ENCODE results near the gene C2CD4D.
A peak's percentile ranks its signal among the peaks of the same experiment; 100 is the strongest.
"Not testable (repeated sequence)": the region's sequence is repeated elsewhere in the genome, so short reads cannot be mapped to it uniquely, and the experiment has no call there.

C2CD4D gene

DNA sequence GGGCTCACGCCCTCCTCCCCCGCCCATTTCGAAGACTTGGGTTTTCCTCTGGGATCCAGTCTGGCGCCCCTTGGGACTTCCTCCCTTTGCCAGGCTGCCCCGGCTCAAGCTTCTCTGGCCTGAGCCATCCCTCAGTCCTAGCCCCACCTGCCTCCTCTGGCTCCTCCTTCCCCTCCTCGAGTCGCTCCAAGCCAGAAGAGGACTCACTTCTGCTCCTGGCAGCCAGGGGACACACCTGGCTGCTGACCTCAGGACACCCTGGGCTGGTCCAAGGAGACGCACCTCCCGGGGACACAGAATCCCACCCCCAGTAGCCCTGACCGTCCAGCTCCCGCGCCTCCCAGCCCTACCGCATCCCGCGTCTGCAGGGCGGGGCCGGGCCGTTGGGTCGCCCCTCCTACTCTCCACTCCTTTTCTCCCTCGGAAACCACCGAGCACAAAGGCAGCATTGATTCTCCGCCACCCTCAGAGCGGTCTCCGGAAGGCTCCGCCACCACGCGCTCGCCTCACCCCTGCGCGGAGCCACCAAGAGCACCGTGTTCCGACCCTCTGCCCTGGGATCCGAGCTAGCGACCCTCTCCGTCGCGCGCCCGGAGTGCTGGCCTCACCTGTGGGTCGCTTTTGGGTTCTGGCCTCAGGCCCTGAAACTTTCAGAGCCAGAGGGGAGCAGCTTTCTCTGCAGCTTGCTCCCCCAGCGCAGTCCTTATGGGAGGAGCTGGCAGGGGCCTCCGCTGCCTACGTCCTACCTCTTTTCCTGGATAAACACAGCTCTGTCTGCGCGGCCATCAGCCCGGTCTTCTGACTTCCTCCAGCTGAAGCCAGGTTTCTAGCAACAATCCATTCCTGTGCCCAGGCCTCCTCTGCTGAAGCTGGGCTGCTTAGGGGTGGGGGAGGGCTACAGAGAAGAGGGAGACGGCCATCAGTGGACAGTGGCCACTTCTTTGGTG, at the start of gene C2CD4D:
TSS of gene C2CD4D (minus strand) at position 364 of the 947 bp plus-strand sequence. CDS start 831 bp downstream, outside the sequence.
- DNase-seq = peak in 1 of 2 donors; percentile 60

DNA sequence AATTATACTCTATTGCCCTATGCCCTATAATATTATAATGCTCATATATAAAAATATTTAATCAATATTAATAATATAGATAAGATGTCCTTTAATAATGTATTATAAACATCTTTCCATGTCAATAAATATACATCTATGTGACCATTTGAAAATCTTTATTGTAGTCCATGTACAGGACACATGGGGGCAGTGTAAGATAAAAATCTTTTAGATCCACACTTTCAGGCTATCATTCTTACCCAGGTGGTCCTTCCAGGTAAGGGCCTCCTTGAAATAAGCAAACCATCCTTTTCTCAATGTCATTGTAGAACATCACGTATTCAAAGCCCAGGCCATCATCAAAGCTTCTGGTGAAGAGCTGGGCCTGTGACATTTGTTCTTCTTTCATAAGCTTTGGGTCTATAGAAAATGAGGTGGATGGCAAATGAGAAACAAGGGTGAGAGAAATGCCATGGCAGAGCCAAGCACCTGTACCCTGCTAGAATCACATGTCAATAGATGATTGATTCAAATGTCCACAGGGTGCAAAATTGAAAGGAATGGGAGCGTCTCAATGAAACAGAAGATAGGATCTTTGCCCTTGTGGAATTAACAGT, 49.5 kb upstream of the C2CD4D start:
- DNase-seq = no peak

DNA sequence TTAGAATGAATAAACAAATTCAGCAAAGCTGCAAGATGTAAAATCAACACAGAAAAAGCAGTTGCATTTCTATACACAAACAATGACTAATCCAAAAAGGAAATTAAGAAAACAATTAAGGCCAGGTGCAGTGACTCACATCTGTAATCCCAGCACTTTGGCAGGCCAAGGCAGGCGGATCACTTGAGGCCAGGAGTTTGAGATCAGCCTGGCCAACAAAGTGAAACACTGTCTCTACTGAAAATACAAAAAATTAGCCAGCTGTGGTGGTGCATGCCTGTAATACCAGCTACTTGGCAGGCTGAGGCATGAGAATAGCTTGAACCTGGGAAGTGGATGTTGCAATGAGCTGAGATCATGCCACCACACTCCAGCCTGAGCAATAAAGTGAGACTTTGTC, 47.4 kb upstream of the C2CD4D start:
- no peak for DNase-seq

DNA sequence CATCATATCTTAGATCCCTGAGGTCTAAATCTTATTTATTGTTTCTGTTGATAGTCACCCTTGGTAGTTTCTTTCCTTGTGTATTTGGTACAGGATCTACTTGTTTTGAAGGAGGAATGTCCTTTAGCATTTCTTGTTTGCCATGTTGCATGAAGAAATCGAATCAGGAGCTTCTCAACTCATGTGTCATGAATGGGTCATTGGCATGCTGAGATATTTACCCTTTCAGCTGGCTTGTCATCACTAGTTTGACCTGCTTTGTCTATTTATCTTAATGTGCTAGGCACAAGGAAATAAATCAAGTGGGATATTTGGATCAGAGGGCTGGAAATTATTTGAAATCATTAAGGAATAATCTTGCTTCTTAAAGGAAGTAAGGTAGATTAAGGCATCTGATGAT, 45.9 kb upstream of the C2CD4D start:
- no peak for DNase-seq

DNA sequence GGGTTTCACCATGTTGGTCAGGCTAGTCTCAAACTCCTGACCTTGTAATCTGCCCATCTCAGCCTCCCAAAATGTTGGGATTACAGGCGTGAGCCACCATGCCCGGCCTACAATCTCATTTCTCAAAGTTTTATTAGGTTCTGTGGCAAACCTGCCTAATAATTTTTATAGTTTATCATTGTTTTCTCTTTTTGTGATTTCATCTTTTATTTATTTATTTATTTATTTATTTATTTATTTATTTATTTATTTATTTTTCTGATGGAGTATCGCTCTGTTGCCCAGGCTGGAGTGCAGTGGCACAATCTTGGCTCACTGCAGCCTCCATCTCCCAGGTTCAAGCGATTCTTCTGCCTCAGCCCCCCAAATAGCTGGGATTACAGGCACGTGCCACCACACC, 45.3 kb upstream of the C2CD4D start:
- DNase-seq = not testable (repeated sequence)

DNA sequence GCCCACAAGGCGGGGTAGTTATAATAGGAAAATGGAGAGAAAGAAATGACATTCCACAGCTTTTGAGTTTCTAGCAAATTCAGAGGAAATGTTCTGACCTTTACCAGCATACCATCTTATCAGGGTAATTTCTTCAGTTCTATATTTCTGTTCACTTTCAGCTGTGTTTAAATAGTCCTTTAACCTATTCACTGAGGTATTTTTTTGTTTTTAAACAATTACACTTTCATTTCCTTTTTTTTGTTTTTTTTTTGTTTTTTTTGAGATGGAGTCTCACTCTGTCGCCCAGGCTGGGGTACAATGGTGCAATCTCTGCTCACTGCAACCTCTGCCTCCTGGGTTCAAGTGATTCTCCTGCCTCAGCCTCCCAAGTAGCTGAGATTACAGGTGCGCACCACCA, 44.8 kb upstream of the C2CD4D start:
- DNase-seq = not testable (repeated sequence)

DNA sequence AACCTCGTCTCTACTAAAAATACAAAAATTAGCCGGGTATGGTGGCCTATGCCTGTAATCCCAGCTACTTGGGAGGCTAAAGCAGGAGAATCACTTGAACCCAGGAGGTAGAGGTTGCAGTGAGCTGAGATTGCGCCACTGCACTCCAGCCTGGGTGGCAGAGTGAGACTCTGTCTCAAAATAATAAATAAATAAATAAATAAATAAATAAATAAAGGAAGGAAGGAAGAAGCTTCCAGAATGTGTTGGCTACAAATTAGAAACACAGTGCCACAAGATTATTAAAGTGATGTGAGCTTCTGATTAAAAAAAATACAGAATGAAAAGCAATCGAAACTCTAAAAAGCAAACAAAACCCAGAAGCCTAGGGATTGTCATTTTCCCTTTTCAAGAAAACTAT, 44.3 kb upstream of the C2CD4D start:
- not testable (repeated sequence) for DNase-seq

DNA sequence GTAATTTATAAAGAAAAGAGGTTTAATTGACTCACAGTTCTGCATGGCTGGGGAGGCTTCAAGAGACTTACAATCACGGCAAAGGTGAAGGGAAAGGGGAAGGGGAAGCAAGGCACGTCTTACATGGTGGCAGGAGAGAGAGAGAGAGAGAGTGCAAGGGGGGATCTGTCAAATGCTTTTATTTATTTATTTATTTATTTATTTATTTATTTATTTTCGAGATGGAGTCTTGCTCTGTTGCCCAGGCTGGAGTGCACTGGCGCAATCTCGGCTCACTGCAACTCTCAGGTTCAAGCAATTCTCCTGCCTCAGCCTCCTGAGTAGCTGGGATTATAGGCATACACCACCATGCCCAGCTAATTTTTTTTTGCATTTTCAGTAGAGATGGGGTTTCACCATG, 43.3 kb upstream of the C2CD4D start:
- DNase-seq = not testable (repeated sequence)

DNA sequence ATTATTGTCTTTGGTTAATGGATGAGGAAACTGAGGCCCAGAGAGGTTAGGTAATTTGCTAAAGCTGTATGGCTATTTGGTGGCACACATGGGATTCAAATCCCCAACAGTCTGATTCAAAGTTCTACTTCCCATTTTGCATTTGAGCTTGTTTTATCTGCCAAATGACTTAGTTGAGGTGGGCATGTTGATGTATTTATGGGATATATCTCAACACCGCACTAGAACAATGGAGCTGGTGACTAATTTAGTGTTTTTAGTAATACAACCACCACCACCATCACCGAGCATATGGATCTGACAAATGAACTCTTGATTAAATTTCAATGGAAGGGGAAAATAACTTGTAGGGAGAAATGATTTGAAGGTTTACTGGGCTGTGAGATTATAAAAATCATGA, 42.8 kb upstream of the C2CD4D start:
- DNase-seq = no peak

DNA sequence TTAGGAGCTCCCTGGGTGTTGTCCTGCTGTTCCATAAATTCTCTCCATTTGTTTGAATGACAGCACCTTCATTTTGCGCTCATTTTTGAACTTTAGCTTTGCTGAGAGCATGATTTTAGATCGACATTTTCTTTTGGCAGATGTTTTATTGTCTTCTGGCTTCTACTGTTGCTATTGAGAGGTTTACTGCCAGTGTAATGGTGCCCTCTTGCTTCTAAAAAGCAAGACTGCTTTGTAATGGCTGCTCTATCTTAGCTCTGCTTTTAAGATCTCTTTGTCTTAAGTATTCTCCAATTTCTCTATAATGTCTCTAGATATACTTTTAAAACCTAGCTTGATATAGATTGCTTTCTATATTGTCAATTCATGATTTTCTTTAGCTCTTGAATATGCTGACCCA, 41.9 kb upstream of the C2CD4D start:
- DNase-seq = no peak

DNA sequence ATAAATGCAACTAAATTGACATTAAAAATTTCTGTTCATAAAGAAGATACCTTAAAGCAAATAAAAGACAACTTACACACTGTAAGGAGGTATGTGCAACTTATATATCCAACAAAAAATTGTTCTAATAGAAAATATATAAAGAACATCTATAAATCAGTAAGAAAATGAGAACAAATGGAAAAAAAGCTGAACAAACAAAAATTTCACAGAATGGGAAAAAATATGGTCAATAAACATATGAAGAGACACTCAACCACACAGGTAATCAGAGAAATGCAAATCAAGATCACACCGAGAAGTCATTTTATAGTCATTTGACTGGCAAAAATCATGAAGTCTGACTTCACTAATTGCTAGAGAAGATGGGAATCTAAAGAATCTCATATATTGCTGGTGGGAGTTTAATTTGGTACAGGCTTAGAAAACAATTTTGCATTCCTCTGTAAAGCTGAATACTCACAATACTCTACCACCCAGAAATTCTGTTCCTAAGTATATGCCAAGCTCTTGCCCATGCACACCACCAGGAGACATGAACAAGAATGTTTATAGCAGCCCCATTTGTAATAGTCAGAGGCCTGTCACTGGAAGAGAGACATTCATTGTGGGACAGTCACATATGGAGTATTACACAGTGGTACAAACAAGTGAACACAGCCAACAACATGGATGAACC, 35.9 kb upstream of the C2CD4D start:
- no peak for DNase-seq

DNA sequence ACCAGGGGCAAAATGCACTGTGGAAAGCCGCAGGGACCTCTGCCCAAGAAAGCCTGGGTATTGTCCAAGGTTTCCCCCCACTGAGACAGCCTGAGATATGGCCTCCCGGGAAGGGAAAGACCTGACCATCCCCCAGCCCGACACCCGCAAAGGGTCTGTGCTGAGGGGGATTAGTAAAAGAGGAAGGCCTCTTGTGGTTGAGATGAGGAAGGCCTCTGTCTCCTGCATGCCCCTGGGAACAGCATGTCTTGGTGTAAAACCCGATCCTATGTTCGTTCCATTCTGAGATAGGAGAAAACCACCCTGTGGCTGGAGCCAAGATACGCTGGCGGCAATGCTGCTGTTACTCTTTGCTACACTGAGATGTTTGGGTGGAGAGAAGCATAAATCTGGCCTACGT, 33.2 kb upstream of the C2CD4D start:
- DNase-seq = not testable (repeated sequence)

DNA sequence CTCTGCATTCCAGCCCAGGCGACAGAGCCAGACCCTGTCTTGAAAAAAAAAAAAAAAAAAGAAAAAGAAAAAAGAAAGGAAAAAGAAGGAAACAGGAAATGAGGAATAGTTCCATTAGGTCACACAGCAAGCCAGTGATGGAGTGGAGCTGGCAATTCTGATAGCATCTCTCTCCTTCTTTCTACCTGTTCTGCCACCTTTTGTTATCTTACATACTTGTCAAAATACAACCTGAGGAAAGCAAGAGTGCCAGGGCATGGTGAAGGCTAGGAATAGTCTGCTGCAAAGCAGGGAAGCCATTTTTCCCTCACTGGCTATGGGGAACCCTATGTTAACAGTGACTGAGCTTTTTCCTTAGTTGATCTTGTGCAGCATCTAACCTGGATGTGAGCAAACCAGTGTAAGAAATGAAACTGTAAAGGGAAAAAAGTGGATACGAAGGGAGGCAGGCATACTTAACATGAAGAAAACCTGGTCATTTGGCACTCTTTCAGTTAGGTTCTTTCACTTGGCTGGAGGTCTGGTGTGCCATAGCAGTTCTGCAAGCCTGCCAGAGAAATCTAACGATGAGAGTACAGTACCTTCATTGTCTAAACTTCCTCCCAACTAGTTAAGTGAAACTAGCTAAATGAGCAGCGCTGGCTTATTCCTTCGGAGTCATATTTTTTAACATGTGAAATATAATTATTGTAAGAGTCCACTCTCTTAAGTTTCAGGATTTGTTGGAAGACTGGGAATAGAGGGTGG, 31.8 kb upstream of the C2CD4D start:
- DNase-seq = no peak

DNA sequence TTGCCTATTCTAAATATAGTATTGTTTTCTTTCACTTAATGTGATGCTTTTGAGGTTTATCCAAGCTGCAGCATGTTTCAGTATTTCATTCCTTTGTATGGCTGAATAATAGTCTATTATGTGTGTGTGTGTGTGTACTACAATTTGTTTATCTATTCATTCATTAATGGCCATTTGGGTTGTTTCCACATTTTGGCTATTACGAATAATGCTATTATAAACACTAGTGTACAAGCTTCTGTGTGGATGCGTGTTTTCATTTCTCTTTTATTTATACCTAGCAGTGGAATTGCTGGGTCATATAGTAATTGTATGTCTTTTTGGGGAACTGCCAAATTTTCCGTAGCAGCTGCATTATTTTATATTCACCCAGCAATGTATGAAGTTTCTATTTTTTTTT, 28.9 kb upstream of the C2CD4D start:
- no peak for DNase-seq

DNA sequence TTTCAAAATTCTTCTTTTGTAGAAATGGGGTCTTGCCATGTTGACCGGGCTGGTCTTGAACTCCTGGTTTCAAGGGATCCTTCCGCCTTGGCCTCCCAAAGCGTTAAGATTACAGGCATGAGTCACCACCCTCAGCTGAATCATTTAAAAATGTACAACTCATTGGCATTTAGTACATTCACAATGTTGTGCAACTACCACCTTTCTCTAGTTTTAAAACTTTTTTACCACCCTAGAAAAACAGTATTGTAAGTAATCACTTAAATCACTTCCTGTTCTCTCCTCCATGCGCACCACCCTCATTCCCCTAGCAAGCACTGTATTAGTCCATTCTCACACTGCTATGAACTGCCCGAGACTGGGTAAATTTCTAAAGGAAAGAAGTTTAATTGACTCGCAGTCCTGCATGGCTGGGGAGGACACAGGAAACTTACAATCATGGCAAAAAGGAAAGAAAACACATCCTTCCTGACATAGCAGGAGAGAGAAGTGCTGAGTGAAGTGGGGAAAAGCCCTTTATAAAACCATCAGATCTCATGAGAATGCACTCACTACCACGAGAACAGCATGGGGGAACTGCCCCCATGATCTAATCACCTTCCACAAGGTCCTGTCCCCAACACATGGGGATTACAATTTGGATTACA, 28.3 kb upstream of the C2CD4D start:
- no peak for DNase-seq

DNA sequence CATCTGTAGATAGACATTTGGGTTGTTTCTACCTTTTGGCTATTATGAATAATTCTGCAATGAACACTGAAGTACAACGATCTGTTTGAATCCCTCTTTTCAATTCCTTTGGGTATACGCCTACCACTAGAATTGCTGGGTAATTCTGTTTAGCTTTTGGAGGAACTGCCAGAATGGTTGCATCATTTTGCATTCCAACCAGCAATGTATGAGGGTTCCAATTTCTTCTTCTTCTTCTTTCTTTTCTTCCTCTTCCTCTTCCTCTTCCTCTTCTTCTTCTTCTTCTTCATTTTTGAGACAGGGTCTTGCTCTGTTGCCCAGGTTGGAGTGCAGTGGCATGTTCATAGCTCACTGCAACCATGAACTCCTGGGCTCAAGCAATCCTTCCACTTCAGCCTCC, 27.7 kb upstream of the C2CD4D start:
- DNase-seq = no peak

DNA sequence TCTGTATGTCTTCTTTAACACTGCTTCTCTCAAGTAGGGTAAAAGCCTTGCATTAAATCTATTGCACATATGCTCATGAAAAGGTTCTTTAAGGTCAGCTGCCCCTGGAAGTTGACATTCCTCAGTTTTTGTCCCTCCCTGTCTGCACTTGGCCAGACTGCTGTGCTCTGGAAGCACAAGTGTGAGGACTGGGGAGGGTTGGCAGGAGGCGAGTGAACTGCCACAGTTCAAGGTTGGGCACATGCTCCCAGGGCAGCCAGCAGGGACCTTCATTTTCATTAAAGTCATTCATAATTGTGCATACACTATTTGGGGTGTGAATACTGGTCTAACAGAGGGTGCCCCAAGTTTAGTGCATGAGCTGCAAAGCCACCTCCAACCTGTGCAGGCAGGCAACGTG, 24.8 kb upstream of the C2CD4D start:
- no peak for DNase-seq

DNA sequence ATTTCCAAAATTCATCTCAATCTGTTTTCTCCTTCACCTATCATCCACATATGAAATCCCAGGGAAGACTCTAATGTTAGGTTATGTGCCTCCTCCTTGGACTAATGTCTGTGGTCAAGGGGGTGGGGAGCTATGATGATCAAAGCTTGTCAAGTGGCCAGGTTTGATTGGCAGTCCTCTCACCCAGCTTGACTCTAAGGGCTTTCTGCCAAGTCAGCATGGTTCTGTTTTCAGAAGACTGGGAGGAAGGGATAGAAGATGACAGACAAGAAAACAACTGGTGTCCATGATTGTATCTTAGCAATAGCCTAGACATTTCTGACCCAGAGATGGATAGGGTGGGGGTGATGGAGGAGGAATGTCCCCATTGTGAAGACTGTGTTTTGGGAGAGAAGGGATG, 23.0 kb upstream of the C2CD4D start:
- no peak for DNase-seq

DNA sequence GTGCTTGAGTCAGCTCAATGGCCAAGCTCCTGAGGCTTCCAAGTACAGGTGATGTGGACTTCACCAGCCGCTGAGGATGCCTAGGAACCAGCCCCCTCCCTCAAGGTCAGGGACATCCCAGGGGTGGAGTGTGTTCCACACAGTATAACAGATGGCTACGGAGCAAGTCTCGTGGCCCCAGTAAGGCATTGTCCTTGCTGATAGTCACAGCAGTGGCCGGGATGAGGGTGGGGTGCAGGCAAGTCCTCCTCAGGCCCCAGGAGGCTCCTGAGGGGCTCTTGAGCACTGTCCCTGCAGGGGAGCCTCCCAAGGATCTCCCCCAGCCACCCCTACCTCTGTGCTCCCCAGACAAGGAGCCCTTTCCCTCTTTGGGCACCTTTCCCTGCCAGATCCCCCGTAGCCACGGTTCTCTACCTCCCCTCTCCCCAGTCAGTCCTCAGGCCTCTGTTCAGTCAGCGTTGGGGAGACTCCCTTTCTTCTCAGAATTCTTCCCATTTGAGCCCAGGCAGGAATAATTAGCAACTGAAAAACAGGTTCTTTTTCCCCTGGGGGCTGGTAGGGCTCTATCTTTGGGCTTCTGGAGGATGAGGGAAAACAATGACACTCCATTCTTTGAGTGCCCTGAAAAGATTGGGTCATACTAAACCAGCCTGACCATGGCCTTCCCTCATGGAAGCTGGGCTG, 21.0 kb upstream of the C2CD4D start:
- no peak for DNase-seq

DNA sequence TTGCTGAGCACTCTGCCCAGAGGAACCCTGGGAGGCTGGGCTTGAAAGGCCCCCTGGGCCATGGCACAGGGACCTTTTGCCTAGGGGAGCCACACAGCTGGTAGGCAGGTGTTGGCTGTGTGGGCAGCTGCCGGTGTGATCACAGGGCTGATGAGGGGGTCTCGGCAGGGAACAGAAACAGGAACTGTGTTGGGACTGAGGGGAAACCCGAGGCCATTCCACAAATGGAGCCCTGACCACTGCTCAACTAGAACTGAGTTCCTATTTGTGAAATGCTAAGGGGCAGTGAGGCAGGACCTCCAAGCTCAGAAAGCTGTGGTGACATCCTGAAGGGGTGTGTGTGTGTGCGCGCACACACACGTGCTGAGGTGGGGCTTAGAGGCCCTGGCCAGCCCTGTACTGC, 20.3 kb upstream of the C2CD4D start:
- no peak for DNase-seq

DNA sequence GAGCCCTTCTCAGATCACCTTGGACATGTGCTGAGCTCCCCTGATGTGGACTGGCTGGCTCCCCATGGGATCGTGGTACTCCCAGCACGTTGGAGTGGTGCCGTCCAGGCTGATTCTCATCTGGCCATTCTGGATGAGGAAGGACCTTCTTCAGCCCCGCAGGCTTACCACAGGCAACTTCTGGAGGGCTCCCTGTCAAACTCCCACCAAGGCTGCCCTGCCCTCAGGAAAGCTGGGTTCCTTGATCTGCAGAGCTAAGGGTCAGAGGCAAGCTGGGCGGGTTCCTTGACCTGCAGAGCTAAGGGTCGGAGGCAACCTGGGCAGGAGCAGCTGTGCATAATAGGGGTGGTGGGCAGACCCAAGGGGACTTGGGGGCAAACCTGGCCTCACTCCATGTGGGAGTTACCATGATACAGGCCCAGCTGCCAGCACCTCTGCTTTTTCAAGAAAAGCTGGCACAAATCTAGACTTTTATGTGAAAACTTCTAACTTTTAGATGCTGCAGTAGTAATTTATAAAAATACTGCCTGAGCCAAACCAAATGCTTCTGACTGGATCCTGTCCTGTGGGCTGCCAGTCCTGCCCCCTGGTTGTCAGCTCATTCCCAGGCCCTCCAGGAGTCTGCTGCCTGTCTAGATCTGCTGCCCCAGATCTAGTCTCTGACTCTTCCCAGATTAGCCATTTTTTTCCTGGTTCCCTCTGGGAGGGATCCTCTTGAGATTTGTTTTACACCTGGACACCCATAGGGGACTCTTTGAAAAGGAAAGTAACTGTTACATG, 19.5 kb upstream of the C2CD4D start:
- DNase-seq = no peak

All from stimulated activated CD4-positive, alpha-beta T cell treated with anti-CD3 and anti-CD28 coated beads, Interleukin-2, amount 100 ng/mL, for 48 hours (primary cell).